ENCODE measurements around the gene SLC1A4.
"Not testable (repeated sequence)": the region's sequence is repeated elsewhere in the genome, so short reads cannot be mapped to it uniquely, and the experiment has no call there.

SLC1A4 gene

GRCh38 chr2:64989126-64989981 is at the start of gene SLC1A4:
Gene SLC1A4, plus strand, starts transcription at chr2:64989399. Its CDS starts 245 bp downstream, at chr2:64989644.
- peak; percentile 57 for DNase-seq

- no peak for DNase-seq
These were observed 48.1 kb upstream of the SLC1A4 start for GRCh38 chr2:64941143-64941542.

DNA sequence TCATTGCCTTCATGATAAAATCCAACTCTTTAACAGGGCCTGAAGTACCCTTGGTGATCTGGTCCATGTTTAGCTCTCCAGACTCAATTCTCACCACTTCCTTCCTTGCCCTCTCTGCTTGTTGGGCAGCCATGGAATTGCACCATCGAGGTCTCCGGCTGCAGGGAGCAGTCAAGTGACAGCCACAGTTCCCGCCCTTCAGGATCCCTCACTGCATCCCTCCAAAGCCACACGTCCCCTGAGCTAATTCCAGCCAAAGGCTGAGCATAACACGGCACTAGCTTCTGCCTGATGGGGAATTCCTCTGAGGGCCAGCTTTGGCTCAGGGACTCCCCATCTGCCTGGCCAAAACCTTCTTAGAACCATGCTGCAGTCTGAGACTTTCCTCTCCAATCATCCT is 47.4 kb upstream of the SLC1A4 start:
- no peak for DNase-seq

DNA sequence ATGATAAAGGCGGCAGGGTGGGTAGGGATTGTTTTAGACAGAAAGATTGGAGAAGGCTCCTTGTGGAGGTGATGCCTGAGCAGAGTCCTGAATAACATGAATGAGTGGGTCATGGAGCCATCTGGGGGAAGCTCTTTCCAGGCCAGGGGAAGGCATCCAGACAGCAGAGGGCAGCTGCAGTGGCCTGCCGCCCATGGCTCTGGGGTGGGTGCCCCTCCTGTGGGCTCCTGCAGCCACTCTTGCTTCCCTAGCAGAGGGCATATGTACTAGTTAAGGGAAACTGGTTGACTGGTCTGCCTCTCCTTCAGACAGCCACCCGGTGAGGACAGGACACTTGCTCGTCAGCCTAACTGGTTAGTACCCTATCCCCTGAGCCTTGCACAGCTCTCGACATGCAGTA is 46.5 kb upstream of the SLC1A4 start:
- DNase-seq, result no peak

DNA sequence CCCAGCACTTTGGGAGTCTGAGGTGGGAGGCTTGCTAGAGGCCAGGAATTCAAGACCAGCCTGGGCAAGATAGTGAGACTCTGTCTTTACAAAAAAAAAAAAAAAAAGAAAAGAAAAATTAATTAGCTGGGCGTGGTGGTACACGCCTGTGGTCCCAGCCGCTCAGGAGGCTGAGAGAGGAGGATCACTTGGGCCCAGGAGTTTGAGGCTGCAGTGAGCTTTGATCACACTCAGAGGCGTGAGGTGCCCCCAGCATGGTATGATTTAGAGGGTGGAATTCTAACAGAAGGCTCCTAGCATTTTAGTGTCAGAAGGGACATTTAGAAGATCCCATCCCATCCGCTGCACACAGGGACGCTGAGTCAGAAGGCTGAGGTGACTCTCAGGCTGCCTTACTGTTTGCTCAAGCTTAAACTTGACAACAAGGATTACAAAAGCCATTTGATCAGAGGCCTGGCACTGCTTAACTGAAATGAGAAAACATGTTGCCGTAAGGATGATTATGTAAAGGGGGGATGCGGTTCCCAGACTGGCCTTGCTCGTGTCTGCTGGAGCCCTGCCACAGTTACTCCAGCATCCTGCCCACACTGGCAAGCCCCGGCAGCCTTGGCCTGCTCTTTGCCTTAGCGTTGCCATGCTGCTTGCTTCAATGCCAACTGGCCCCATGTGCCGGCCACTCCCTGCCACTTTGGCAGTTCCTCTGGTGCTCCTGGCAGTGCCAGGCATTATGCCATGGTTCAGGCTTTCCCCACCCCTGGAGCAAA is 45.6 kb upstream of the SLC1A4 start:
- no peak for DNase-seq

GRCh38 chr2:64944484-64944883 is 44.7 kb upstream of the SLC1A4 start:
- DNase-seq, result no peak

DNA sequence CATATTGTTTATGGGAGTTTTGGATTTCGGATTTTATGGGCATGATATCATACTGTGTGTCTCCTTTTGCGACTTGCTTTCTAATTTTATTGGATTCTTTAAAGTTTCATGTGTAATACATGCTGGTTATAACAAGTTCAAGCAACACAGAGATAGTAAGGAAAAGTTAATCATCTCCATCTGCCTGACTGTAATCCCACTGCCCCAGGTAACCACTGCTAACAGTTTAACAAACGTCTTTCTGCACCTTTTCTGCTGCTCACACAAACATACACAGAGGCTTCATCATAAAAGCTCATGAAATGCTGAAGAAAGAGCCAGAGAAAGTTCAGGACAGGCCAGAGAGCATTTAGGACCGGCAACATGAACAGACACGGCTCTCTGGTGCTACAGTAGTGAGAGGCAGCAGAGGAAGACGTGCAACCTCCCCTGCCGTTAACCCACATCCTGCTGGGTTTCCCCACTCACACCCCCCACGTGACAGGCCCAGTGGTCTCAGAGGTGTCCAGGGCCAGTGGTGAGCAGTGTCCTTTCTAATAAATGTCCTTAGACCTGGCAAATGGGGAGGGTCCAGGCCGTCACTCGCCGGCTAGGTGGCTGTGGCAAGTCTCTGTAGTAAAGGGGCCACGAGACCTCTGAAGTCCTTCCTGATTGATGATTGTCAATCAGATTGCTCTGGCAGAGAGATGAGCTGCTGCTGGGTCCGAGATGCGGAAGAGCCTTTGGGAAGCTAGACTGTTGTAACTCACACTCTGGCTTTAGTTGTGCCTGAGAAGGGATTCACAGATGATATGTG is 43.0 kb upstream of the SLC1A4 start:
- DNase-seq, result no peak

GRCh38 chr2:64946769-64947247 is 42.4 kb upstream of the SLC1A4 start:
- no peak for DNase-seq

GRCh38 chr2:64947885-64948284 is 41.3 kb upstream of the SLC1A4 start:
- DNase-seq, result no peak

GRCh38 chr2:64950226-64951160 is 38.7 kb upstream of the SLC1A4 start:
- no peak for DNase-seq

DNA sequence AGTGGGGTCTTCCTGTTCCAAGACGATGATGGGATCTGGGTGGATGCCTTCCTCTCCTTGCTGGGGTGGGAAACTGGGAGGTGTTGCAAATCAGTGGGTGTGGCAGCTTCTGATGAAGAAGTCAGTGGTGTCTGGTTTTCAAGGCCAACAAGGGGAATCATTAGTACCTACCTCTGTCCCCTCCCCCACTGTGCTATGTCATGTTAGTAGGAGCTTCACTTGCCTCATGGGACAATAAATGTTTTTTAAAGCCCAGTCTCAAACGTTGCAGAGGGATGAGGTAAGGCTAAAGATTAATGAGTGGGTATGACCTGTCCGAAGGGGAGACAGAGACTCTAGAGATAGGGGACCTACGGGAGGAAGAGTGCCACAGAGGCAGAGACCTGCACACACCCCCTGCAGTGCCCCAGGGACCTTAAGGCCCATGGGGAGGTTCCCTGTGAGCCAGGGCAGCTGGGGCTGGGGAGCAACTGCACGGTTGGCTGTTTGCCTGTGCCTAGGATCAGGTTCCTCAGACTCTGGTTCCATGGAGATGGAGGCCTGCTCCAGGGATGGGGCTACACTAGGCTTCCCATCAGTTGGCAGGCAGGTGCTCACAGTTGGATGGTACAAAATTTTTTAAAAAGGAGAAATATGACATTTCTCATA is 37.8 kb upstream of the SLC1A4 start:
- no peak for DNase-seq

- no peak for DNase-seq
These were observed 37.1 kb upstream of the SLC1A4 start for GRCh38 chr2:64952096-64952495.

DNA sequence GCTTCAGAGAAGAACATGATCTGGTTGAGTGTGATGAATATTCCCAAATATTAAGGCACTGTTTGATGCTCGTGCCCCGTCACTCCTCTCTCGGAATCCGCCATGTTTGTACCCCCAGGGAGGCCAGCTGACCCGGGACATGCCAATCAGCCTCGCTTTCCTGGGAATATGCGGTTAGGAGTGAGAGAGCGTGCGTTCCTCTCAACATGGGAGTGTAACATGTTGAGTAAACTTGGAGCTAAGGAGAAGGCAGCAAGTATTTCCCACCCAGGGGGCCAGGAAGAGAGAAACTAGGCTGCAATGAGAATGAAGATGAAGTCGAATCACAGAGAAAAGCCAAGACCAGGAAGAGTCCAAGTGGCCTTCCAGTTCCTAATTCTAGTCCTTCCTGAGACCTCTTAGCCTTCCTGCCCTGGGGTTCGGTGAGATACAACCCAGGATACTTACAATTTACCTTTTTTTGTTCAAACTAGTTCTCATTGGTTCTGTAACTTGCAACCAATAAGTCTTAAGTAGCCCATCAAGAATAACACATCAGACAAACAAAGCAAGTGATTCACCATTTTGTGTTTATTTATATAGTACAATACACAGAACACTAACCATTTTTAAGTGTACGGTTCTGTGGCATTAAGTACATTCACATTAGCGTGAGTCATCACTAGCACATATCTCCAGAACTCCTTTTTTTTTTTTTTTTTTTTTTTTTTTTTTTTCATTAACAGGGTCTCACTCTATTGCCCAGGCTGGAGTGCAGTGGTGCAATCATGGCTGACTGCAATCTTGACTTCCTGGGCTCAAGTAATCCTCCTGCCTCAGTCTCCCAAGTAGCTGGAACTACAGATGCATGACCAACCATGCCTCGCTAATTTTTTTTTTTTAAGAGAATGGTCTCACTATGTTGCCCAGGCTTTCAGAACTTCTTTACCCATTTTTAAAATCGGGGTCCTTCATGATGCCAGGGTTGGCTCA is 36.4 kb upstream of the SLC1A4 start:
- no peak for DNase-seq

DNA sequence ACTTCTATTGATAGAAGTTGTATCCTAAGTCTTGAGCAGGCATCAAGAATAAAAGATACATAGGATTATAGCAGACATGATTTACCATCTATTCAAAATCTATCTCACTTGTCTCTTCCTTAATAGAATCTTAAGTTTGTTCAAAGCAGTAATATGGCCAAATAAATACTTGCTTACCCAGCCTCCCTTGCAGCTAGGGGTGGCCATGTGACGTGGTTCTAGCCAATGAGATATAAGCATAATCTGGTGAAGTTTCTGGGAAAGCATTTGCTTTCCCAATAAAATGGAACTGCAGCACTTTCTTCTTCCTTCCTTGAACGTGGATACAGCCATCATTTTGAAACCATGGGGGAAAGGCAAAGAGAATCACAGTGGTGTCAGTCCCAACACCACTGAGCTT is 33.7 kb upstream of the SLC1A4 start:
- DNase-seq, result no peak

- DNase-seq, result no peak
These were observed 31.9 kb upstream of the SLC1A4 start for GRCh38 chr2:64957109-64957903.

GRCh38 chr2:64958556-64958955 is 30.6 kb upstream of the SLC1A4 start:
- DNase-seq, result no peak

GRCh38 chr2:64960819-64961218 is 28.4 kb upstream of the SLC1A4 start:
- no peak for DNase-seq

DNA sequence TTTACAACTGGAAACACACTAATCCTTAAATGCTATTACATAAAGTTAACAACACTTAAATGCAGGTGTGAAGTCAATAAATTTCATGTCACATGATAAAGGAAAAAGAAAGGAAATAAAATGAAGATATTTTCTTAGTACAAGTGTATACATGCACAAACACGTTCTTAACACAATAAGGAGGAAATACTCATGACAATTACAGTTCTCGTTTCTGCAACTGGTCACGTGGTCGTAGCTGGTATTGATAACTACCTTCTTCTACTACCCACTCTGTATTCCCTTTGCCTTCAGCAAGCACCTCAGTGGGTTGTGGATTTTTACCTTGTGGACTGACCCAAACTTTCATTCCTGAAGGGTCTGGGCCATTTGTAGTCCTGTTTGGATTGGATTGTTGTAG is 26.1 kb upstream of the SLC1A4 start:
- not testable (repeated sequence) for DNase-seq

- DNase-seq, result no peak
These were observed 25.5 kb upstream of the SLC1A4 start for GRCh38 chr2:64963719-64964118.

All from NCI-H1436 treated with DMSO at 0.1 percent for 48 hours (cell line).